Fibroblast of peridontal ligament (primary cell): ENCODE results near the gene TAS2R10.
"Not testable (repeated sequence)": the region's sequence is repeated elsewhere in the genome, so short reads cannot be mapped to it uniquely, and the experiment has no call there.

Experiments used
- DNase-seq: peaks from one replicate; pipeline ENCODE4 v3.0.0-alpha.2; 2010; ENCODE audit errors: extremely low read depth

TAS2R10 gene

GRCh38 chr12:10826258-10826657 is at the start of gene TAS2R10:
TSS of gene TAS2R10 (minus strand) at chr12:10826358. CDS start at chr12:10826269, 89 bp downstream.
- DNase-seq = no peak

- peak; percentile 28 for DNase-seq
These were observed 47.2 kb upstream of the TAS2R10 start for GRCh38 chr12:10873378-10873777.

- DNase-seq = no peak
These were observed 41.2 kb upstream of the TAS2R10 start for GRCh38 chr12:10867381-10867780.

- no peak for DNase-seq
These were observed 37.5 kb upstream of the TAS2R10 start for GRCh38 chr12:10863512-10864218.

- DNase-seq = peak; percentile 11
These were observed 35.2 kb upstream of the TAS2R10 start for GRCh38 chr12:10861366-10861765.

GRCh38 chr12:10855807-10856206 is 29.6 kb upstream of the TAS2R10 start:
- no peak for DNase-seq

GRCh38 chr12:10853776-10854175 is 27.6 kb upstream of the TAS2R10 start:
- no peak for DNase-seq

GRCh38 chr12:10851243-10851858 is 25.2 kb upstream of the TAS2R10 start:
- DNase-seq = no peak

GRCh38 chr12:10849425-10849878 is 23.3 kb upstream of the TAS2R10 start, which contains the start of gene PRR4:
TSS of gene PRR4 (minus strand) at chr12:10849475. CDS start at chr12:10849437, 38 bp downstream.
- DNase-seq = no peak

- DNase-seq = no peak
These were observed 21.6 kb upstream of the TAS2R10 start for GRCh38 chr12:10847744-10848143.

GRCh38 chr12:10842862-10843261 is 16.7 kb upstream of the TAS2R10 start:
- no peak for DNase-seq

- no peak for DNase-seq
These were observed 12.3 kb upstream of the TAS2R10 start for GRCh38 chr12:10838461-10838860.

- DNase-seq = peak; percentile 2
These were observed 3.8 kb upstream of the TAS2R10 start for GRCh38 chr12:10829994-10830393.

- no peak for DNase-seq
These were observed 1.2 kb downstream of the TAS2R10 start for GRCh38 chr12:10824957-10825356.

GRCh38 chr12:10811883-10812536 is 14.1 kb downstream of the TAS2R10 start:
- no peak for DNase-seq

GRCh38 chr12:10810068-10810467 is 16.1 kb downstream of the TAS2R10 start, which contains the start of gene TAS2R9:
TSS of gene TAS2R9 (minus strand) at chr12:10810168. CDS start at chr12:10810075, 93 bp downstream.
- DNase-seq = no peak

- no peak for DNase-seq
These were observed 19.0 kb downstream of the TAS2R10 start, which contains the start of gene TAS2R8 for GRCh38 chr12:10807186-10807585. TSS of gene TAS2R8 (minus strand) at chr12:10807286. CDS start at chr12:10806980, 306 bp downstream.

- no peak for DNase-seq
These were observed 23.6 kb downstream of the TAS2R10 start, which contains the start of gene TAS2R7 for GRCh38 chr12:10802587-10802986. TSS of gene TAS2R7 (minus strand) at chr12:10802627. CDS start at chr12:10802570, 57 bp downstream.

GRCh38 chr12:10801741-10802140 is 24.4 kb downstream of the TAS2R10 start:
- no peak for DNase-seq

- no peak for DNase-seq
These were observed 31.9 kb downstream of the TAS2R10 start for GRCh38 chr12:10794222-10794621.

GRCh38 chr12:10791769-10792168 is 34.4 kb downstream of the TAS2R10 start:
- DNase-seq = not testable (repeated sequence)

- peak; percentile 1 for DNase-seq
These were observed 42.9 kb downstream of the TAS2R10 start for GRCh38 chr12:10783252-10783651.
